ENCODE results near the gene SRGAP2B.
"Not testable (repeated sequence)": the region's sequence is repeated elsewhere in the genome, so short reads cannot be mapped to it uniquely, and the experiment has no call there.

The SRGAP2B gene

DNA sequence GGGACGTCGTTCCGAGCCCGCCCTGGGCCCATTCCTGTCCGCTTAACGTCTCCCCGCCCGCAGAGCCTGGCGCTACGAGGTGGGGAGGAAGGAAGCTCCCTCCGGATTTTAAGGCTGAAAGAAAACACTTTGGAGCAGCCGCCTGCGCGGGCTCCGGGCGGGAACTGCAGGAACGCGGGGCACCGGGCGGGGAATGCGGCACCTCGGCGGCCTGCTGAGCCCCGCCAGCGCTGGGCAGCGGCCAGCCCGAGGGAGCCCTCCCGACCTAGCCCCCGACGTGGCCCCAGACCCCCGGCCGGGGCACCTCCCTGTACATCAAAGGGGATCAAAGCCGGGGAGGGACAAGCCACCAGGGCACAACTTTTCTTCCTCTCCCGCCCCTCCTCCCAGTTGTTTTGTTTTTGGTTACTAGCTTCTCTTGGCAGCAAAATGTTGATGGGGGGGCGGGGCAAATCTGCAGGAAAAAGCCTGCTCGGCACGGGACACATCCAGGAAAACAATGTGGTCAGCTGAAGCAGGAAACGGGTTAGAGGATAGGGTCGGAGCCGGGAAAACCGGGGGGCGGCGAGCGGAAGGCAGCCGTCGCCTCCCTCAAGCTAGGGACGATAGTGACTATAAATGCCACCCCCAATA lies 1.5 kb downstream of the SRGAP2B start:
- peak in 9 of 10 donors; percentile 9 to 60 (median 28) for DNase-seq
- intact Hi-C loops (cut with DNase I) = not testable (repeated sequence)

DNA sequence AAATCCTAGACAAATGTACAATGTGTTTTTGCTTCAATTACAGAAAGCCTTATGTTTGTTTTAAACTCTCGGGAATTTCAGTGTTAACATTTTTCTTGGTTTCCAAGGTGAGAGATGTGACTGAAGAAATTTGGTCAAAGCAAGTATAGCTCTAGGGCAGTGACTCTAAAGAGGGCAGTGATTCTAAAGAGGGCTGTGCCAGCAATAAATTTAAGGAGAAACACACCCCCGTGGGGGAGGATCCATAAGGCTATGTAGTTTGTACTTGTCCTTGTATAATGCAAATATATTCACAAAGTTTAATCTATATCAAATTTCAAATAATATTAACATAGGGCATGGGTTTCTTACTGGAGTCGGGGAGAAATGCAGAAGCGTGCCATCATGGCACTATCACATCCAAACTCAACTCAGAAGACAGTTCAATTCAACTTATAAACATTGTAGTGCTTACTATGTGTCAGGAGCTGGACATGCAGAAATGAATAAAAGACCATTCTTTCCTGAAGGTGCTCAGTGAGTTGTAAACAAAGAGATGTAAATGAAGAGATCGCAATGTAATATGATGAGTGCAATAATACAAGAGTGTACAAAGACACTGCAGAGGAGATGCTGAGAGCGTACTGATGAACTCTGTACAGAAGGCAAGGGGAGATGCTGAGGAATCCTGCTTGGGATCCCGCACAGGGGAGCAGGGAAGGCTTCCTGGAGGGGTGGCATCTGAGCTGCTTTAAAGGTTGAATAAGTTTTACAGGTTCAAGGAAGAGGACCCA lies 12.5 kb downstream of the SRGAP2B start:
- DNase-seq; intact Hi-C loops (cut with DNase I): not testable (repeated sequence)

DNA sequence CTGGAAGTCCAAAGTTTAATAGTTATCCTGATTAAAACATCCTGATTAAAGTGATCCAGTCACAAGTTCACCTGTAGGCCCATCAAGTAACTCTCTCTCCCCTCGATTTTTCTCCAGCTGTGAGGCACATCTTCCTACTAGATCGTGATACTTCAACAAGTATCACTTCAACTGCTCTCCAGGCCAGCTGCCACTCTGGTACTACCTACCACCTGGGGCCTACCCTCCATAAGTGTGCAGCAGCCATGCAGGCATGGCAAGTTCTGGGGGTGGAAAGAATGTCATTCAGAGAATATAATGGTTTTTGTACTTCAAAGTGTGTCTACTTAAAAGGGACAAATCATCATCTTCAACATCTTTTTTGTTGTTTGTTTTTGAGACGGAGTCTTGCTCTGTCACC lies 14.9 kb downstream of the SRGAP2B start:
- DNase-seq; intact Hi-C loops (cut with DNase I): not testable (repeated sequence)

DNA sequence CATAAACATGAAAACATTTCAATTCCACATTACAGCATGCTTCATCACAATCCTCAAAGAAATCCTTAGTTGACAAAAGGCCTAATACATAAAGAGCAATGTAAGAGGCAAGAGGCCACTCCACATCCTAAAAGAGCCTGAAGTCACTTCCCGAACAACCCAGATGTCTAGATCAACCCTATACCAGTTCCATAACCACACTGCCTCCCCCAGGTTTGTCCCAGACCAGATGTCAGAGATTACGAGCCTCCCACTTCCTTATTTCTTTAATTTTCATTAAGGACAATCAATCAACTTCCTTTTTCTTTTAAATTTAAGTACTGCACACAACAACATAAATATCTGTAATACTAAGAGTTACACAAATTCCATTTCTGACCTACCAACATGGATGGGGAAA lies 15.4 kb downstream of the SRGAP2B start:
- DNase-seq; intact Hi-C loops (cut with DNase I): not testable (repeated sequence)

DNA sequence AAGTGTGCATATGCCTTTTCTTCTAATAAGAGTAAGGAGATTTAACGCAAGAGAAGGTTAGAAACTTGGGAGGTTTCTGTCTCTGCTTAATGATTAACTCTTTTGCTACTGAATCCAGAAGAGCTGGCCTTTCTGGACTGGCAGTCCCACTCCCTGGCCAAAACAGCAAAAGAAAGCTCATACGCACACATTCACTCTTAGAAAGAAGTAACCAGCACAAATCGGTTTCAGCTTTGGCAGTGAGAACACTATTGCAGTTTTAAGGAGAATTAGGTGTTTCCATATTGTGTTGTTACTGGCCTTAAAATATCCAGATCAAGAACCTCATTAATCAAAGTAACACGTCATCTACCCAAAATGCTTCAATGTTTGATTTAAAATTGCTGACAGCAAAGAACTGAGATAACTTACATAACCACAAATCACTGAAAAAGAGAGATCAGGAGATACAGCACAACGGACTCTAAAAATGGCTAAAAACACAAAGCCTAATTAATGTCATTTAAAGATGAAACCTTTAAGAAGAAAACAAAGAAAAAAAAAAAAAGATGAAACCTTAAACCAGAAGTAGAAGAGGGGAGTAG lies 16.2 kb downstream of the SRGAP2B start:
- DNase-seq; intact Hi-C loops (cut with DNase I): not testable (repeated sequence)

DNA sequence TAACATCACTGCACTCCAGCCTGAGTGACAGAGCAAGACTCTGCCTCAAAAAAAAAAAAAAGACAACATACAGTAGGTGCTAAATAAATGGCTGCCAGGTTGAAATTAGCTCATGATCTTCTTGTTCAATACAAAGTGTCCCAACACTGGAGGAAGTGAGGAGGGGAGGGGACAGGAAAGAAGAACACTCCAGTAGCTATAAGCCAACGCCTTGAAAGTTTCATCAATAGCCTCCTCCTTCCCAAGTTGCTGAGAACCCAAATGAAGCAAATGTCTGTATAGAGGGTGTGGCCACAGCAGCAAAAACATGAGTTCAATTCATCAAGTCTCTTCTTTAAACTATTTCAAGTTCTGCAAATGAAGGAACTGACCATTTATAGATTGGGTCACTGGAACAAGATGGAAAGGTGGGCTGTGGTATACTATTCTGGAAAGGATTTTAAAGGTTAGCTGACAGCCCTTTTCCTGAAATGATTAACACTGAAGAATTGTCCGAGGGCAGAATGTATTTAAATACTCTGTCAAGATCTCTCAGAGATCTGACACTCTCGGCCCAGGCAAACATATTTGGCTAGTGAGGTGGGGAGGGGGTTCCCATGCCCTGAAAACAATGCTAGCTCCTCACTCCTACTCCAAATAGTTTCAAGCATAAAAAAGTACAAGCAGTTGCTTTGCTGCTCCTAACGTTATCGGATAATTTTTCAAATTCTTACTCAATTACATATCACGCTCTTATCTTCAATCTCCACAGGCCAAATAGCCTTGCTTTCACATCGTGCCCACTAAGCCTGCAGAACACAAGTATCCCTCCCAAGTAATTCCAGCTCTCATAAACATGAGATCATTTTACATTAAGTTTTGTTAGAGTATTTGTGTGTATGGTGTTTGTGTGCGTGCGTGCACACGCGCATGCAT lies 17.0 kb downstream of the SRGAP2B start:
- DNase-seq; intact Hi-C loops (cut with DNase I): not testable (repeated sequence)

DNA sequence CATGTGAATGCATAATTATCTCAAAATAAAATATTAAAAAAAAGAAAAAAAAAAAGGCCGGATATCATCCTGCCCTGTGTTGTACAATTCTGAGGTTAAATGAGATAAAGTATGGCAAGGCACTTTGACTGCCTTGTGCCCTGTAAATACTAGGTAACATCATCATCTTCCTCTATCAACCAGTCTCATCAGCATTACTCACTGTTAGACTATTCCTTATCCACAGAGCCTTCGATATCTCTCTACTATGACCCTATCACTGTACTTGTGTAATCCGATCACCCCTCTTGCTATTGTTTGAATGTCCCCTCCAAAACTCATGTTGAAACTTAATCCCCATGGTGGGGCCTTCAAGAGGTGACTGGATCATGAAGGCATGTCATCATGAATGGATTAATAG lies 18.3 kb downstream of the SRGAP2B start:
- intact Hi-C loops (cut with DNase I); DNase-seq: not testable (repeated sequence)

DNA sequence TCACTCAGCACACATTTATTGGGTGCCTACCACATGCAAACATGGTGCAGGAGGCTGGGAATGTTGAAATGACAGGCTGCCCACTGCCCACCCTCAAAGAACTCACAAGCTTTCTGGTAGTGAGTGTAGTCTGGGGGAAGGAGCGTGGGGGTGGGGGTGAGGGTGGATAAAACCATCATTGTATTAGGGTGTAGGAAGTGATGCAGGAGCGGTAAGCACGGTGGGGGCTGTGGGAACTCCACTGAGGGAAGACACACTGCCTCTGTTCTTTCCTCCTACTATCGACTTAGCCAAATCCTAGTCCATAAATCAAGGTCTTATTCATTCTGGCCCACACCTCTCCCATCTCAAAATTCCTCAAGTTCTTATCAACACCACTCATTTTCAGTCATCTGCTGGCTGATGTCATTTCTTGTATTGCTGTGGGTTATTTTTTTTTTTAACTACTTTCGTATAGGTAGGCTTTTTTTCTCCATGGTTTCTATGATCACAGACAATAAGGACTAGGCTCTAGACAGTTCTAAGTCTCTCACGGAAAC lies 21.0 kb downstream of the SRGAP2B start:
- intact Hi-C loops (cut with DNase I); DNase-seq: not testable (repeated sequence)

DNA sequence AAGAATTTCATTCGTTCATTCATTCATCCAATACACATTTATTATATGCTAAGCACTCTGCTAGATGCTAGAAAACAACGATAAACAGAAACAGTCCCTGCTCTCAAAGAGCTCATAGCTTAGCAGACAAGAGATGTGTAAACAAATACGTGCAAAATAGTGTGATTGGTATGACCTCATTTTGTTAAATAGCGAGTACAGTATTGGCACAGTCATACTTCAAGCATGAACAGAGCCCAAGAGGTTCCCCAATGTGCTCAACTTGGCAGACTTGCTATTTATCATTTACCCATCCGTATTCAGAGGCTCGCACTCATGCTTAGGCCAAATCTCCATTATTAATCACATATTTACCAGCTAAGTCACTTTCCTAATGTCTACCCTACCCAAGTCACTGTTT lies 23.6 kb downstream of the SRGAP2B start:
- intact Hi-C loops (cut with DNase I); DNase-seq: not testable (repeated sequence)

DNA sequence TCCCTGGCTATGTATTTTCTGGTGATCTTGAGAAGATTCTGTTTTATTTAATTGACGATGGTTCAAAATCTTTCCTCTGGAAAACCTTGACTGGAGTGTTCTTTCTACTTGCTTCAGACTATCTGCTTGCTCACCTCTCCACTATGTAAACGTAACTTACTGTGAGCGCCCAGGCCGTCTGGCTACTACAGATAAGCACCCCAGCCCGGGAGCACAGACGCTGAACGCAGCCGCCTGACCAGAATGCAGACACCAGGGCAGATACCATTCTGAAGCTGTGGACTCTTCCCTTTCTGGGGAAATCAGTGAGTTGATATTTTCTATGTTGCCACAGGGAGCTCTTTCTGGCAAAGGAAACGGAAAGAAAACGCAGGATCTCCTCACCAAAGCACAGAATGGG lies 28.6 kb downstream of the SRGAP2B start:
- not testable (repeated sequence) for DNase-seq

DNA sequence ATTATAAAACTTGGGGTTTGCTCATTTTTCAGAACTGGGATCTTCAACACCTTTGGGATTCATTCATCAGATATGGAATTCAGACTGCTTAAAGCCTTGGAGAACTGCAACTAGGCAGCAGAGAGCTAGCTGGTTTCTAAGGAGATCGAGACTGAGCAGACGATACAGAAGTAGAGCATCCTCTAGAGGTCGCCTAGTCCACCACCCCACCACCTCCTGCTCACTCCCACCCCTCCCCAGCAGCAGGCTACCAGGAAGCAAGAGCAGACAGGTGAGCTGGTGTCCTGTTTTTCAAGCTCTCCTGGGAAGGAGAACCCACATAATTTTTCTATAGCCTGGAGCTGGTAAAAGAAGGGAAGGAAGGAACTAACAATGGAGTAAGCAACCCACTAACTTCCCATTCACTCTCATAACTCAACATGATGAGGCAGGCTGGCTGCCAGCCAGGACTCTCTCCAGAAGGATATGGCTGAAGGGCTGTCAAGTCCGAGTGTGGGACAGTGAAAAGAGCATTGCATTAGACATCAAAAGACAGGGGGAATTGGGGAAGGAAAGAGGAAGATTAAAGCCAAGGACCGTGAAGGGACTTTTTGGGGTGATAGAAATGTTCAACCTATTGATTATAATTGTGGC lies 29.8 kb downstream of the SRGAP2B start:
- DNase-seq; intact Hi-C loops (cut with DNase I): not testable (repeated sequence)

More for the DNA sequence above, 28.6 kb downstream of the SRGAP2B start:
- intact Hi-C loops (cut with DNase I) = not testable (repeated sequence)

DNA sequence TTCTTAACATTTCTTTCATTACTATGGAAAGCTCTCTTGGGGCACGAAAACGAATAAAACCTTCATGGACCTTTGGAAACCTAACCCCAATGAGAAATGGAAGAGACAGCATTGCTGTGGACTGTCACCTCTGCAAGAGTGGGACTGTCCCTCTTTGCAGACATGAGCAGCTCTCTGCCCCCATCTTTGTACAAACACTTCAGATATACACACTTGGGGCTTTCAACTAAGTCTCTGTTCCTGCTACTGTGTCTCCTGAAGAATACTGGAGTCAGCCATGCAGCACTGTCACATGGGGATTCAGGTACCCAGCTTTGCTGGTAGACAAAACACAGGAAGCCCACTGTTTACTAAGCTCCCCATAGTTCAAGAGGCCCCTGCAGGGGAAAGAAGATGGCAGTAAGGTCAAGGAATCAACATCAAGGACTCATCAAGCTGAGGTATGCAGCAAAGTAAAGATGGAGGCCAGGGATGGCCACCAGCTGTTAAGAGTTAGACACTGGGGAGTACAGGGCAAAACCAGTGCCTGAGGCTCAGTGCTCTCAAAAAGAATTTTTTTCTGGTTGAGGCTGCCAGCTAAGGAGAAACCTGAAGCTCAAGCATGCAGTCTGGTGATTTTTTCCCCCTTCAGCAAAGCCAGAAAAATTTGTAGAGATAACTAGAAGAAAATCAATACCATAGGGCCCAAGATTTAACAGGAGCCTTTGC lies 31.0 kb downstream of the SRGAP2B start:
- DNase-seq; intact Hi-C loops (cut with DNase I): not testable (repeated sequence)

DNA sequence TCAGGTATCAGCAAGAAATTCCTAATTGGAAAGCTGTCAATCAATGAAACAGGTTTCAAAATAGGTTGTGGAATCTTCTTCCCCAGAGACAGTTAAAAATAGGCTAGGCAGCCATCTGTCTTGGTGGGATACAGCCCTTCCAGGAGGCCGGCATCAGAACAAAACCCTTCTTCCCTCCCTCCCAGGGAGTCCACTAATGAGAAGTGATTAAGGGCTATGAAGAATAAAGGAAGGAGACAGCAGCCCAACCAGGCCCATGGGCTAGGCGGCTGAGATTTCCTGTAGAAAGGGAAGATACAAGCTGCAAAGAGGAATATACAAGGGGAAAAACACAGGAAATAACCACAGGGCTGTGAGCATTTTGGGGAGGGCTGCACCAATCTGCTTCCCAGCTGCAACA lies 31.8 kb downstream of the SRGAP2B start:
- intact Hi-C loops (cut with DNase I); DNase-seq: not testable (repeated sequence)

DNA sequence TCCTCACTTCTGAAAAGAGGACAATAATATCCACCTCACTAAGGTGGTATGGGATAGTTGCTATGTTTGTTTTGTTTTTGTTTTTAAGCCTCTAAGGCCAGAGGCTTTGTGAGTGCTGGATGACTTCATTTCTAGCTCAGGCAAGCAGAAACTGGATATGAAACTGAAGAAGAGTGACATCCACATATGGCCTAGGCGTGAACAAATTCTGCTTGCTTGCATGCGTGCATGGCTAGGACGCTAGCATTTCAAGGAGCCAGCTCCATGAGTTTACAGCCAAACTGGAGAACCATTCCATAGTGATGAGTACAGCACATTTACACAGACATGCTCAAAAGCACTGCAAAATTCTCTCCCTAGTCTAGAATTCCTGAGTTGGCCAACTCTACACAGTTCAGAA lies 36.9 kb downstream of the SRGAP2B start:
- intact Hi-C loops (cut with DNase I); DNase-seq: not testable (repeated sequence)

DNA sequence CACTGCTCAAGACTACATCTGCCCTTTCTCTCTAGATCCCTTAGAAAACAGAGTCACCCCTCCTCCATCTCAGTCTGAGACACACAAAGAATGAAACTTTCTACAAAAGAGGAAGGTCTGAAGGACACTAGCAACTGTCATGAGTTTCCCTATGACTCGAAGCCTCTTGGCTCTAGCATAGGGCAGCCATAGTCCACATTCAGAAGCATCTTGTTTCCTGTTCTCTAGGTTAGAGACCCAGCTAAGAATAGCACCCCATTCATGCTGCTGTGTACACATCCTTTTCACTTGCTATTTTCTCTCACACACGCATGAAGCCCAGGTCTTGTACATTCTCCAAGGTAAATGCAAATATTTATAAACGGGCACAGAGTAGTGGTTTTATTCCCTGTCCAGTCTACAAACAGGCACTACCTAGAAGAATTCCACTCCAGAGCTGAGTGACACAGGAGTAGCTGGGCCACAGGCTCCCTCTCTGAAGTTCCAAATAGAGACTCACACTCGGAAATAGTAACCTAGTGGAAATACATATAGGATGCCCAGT lies 39.8 kb downstream of the SRGAP2B start:
- DNase-seq; intact Hi-C loops (cut with DNase I): not testable (repeated sequence)

DNA sequence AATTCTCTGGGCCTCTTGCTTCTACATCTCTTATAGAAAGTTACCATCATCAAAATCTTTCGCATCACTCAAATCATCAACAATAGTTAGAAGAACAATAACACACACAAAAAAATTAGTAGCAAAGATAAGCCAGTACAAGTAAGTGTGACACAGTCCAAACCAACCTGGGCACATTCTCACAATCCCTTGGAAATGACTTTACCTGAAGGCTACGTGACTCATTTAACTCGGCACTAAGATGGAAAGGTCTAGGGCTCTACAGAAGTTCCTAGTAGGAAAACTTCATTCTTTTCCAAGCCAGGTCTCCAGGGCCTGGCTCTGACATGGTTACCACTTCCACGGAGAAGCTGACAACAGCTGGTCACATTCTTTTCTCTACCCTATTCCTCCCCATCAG lies 41.7 kb downstream of the SRGAP2B start:
- not testable (repeated sequence) for DNase-seq

DNA sequence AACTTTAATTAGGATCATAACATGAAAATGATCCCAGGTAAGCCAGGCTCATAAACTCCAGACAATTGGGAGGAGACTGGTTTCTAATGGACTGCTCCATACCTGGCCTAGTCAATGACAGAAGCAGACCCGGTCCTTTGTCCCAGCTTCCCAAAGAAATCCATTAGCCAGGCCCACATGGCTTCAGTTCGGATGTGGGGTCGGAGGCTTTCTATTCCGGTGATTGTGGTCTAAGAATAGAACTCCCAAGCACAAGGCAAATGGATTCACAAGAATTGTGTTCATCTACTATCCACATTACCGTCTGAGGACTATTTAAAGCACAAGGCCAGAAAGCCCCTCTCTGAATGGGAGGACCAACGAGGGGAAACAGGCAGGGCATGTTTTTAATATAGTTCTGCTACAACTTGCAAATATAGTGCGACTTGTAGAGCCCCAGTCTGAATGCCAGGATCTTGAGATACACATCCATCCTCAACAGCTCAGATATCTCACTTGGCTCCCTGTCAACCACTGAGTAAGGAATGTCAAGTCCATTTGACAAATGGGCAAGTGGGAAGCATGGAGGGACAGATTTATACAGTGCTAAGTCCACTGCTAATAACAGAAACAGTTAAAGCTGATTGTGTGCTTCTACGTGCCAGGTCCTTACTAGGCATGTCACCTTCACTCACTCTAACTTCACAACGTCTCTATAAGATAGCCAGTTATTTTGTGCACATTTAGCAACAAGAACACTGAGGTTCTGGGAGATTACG lies 42.9 kb downstream of the SRGAP2B start:
- DNase-seq; intact Hi-C loops (cut with DNase I): not testable (repeated sequence)

More for the DNA sequence above, 41.7 kb downstream of the SRGAP2B start:
- intact Hi-C loops (cut with DNase I) = not testable (repeated sequence)

Measured in posterior cingulate gyrus (tissue), 11 donors.